ENCODE measurements around the gene RPL39.

DNA sequence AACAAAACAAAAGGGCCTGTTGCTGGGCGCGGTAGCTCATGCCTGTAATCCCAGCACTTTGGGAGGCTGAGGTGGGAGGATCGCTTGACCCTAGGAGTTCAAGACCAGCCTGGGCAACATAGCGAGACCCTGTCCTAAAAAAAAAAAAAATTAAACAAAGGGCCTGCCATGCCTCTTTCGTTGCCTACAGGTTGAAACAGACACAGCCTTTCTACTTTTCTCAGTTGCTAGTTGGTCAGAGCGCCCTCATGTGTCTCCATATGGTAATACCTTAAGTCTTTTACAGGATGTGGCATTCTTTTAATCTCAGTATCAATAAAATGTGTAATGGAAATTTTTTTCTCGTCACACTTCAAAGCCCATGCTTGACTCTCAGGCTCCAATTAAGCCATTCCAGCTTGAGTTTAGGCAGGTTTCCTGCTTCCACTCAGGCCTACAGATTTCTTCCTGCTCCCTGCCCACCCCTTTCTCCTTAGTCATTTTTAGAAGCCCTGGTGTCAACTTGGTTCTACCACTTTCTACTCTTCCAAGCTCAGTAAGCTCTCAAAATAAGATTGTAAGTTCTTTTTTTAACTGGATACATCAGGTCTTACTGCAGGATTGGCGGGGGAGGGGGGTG lies 37.7 kb downstream of the RPL39 start:
- no peak for TF ChIP-seq POLR2A (IDR thresholded peaks at IDR 0.05)
- TF ChIP-seq, protein P1, sequence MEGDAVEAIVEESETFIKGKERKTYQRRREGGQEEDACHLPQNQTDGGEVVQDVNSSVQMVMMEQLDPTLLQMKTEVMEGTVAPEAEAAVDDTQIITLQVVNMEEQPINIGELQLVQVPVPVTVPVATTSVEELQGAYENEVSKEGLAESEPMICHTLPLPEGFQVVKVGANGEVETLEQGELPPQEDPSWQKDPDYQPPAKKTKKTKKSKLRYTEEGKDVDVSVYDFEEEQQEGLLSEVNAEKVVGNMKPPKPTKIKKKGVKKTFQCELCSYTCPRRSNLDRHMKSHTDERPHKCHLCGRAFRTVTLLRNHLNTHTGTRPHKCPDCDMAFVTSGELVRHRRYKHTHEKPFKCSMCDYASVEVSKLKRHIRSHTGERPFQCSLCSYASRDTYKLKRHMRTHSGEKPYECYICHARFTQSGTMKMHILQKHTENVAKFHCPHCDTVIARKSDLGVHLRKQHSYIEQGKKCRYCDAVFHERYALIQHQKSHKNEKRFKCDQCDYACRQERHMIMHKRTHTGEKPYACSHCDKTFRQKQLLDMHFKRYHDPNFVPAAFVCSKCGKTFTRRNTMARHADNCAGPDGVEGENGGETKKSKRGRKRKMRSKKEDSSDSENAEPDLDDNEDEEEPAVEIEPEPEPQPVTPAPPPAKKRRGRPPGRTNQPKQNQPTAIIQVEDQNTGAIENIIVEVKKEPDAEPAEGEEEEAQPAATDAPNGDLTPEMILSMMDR (IDR thresholded peaks at IDR 0.05 in 4 of 5, conservative IDR thresholded peaks at IDR 0.05 in 1 of 5), result peak in 2 of 5 experiments; percentile 18 to 20
